K562 (cell line): ENCODE measurements around the gene CLCN2. TPM values are rescaled to one million over a fixed set of nuclear protein-coding genes. Genes with fewer than 3 reads are reported as not detected.
A peak's percentile ranks its signal among the peaks of the same experiment; 100 is the strongest.

ENCODE experiments used
- GTF2E2 ChIP-seq: fragments of 200-800 bp; sonication (Bioruptor generic); IDR thresholded peaks from 2 replicates; pipeline ENCODE4 v1.6.1; 2016; ENCODE audit warnings: missing genetic modification characterization, missing compliant biosample characterization
- GTF3C2 ChIP-seq: IDR thresholded peaks from 3 replicates; pipeline ENCODE4 v1.6.1; 2011; ENCODE audit warnings: borderline replicate concordance, mild to moderate bottlenecking, moderate library complexity; ENCODE audit not compliant: insufficient read length; ENCODE audit errors: extremely low read depth
- HEY1 ChIP-seq: fragments of 250-450 bp; sonication (Bioruptor Pico); IDR thresholded peaks from 2 replicates; pipeline ENCODE4 v1.5.0; 2020; ENCODE audit warnings: mild to moderate bottlenecking, moderate library complexity, borderline replicate concordance
- HNRNPH1 ChIP-seq: fragments of 200-400 bp; formaldehyde crosslinking; optimal IDR thresholded peaks from 2 replicates; pipeline ENCODE3; 2017; ENCODE audit warnings: low read depth, mild to moderate bottlenecking, low read length, moderate library complexity
- HOMEZ ChIP-seq: fragments of 250-450 bp; sonication (Bioruptor Pico); IDR thresholded peaks from 2 replicates; pipeline ENCODE4 v1.4.0; 2020; ENCODE audit warnings: mild to moderate bottlenecking, moderate library complexity
- LEF1 ChIP-seq: fragments of 450-650 bp; IDR thresholded peaks from 2 replicates; pipeline ENCODE4 v1.6.1; 2016; ENCODE audit warnings: mild to moderate bottlenecking
- POLR3G ChIP-seq: IDR thresholded peaks from 2 replicates; pipeline ENCODE4 v1.6.1; 2011; ENCODE audit not compliant: insufficient read length, insufficient replicate concordance; ENCODE audit errors: extremely low read depth
- SRSF9 ChIP-seq: fragments of 200-400 bp; formaldehyde crosslinking; IDR thresholded peaks from 2 replicates; pipeline ENCODE4 v1.6.1; 2017; ENCODE audit warnings: low read depth, low read length, borderline replicate concordance
- THAP12 ChIP-seq: fragments of 250-450 bp; sonication (Bioruptor Pico); IDR thresholded peaks from 2 replicates; pipeline ENCODE4 v1.9.0; 2021; ENCODE audit warnings: mild to moderate bottlenecking, inconsistent platforms
- USF2 ChIP-seq: sonication (generic); formaldehyde crosslinking; IDR thresholded peaks from 2 replicates; pipeline ENCODE4 v1.5.0; 2020; ENCODE audit warnings: missing genetic modification reagents
- ZNF133 ChIP-seq: fragments of 250-450 bp; sonication (Bioruptor Pico); IDR thresholded peaks from 2 replicates; pipeline ENCODE4 v1.4.0; 2020; ENCODE audit warnings: mild to moderate bottlenecking
- ZNF274 ChIP-seq: IDR thresholded peaks from 2 replicates; pipeline ENCODE4 v1.6.1; 2011; ENCODE audit warnings: low read depth, mild to moderate bottlenecking, low read length, moderate library complexity, borderline replicate concordance
- ZNF57 ChIP-seq: fragments of 450-650 bp; formaldehyde crosslinking; IDR thresholded peaks from 2 replicates; pipeline ENCODE4 v1.4.0; 2020; ENCODE audit warnings: mild to moderate bottlenecking, moderate library complexity
- polyA plus RNA-seq, 8 experiments: library from polyadenylated mRNA; depleted of rRNA in 4 of 8; stranded (reverse) in 5 of 8; unstranded in 3 of 8; fragments of >200 nt; fragmentation: Nextera tagmentation in 2 of 8; fragmentation: Illumina TruSeq in 1 of 8; extraction: Ambion mirVana in 2 of 8; extraction: Trizol in 1 of 8; gene quantifications; 2 replicates each; pipeline versions ENCODE4 v1.2.1 to v1.2.3, GENCODE V29; 2011 to 2014; ENCODE audit warnings: inconsistent platforms in 1 of 8, missing spikeins in 1 of 8
- total RNA-seq, 7 experiments: library from RNA; depleted of rRNA in 6 of 7; stranded (reverse); fragments of >200 nt in 6 of 7; fragmentation: Illumina TruSeq in 2 of 7; extraction: Trizol in 2 of 7; gene quantifications; 2 replicates each; pipeline versions ENCODE4 v1.2.1 to v1.2.3, GENCODE V29; 2011 to 2021; ENCODE audit warnings: low replicate concordance in 1 of 7

The CLCN2 gene
- total and polyA plus RNA-seq, 9 of the 15 experiments (the other 6 are each of a cell fraction or from before 2014, with no cell fraction given), result 0.10 to 14.0 (median 6.9) TPM

- no peak for TF ChIP-seq GTF3C2
- peak; percentile 16; the same call in 1 of the 2 replicates for TF ChIP-seq GTF2E2 (tag)
- TF ChIP-seq HNRNPH1, result no peak
- TF ChIP-seq ZNF57 (CRISPR knock-in tag), result no peak
- no peak for TF ChIP-seq HEY1
- no peak for TF ChIP-seq THAP12 (CRISPR knock-in tag)
- TF ChIP-seq ZNF274, result no peak
- TF ChIP-seq LEF1, result peak; percentile 79; the same call in 1 of the 2 replicates
- no peak for TF ChIP-seq POLR3G
- TF ChIP-seq USF2 (CRISPR knock-in tag), result no peak
- TF ChIP-seq HOMEZ (CRISPR knock-in tag), result no peak
- no peak for TF ChIP-seq ZNF133
- no peak for TF ChIP-seq SRSF9
These were observed 1.5 kb upstream of the CLCN2 start (continued) for GRCh38 chr3:184362668-184363546.
